ENCODE measurements around the gene MGMT. TPM values are rescaled to one million over a fixed set of nuclear protein-coding genes. Genes with fewer than 3 reads are reported as not detected.

Gene MGMT
- total RNA-seq, 4 donors from 2014 or later: 18.4 to 30.3 (median 27.9) TPM

DNA sequence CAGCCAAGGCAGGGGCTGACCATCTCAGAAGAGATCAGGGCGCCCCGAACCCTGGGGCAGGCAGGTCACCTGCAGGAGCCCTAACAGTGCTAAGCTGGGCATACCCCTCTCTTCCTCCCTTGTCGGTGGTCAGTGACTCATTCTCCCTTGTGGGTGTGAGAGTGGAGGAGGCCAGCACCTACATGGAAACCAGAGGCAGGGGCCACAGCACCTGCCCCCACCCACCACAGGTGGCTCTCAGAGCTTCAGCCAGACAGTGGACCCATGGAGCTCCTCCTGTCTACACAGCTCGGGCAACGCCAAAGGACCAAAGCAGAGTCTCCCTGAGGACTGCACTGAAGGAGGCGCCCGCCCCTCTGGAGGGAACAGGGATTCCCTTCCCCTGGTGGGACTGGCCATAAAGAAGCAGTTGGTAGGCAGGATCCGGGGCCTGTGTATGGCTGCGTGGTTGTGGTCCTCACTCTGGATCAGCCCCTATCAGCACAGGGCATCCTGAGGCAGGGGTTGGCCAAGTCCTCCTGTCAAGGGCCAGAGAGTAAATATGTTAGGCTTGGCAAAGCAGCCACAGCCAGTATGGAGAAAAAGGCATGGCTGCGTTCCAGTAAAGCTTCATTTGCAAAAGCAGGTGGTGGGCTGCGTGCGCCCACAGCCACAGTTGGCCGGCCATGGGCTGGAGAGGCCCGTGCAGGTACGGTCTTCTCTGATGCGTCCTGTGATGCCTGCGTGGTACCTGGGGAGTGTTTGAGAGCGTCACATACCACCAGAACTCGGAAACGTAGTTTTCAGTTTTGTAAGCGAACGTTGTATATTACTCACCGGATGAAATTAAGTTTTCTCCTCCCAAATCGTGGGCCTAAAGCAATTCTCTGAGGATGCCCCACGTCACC, 298.9 kb downstream of the MGMT start:
- Histone ChIP-seq H3K27me3 (no peaks in the 10 kb centered on the region), H3K4me3 (no peak overlapping the region), H3K27ac (replicated peaks in 1 of 4) (no peak overlapping the region), H3K4me1 (no peaks in the 10 kb centered on the region), H3K9me3 (no peaks in the 10 kb centered on the region), H3K36me3 (peaks cover 0 to 32% (median 12%) of the 10 kb centered on the region in 4 donors)
- no peak for TF ChIP-seq EP300 (IDR thresholded peaks at IDR 0.05)
- TF ChIP-seq, protein P1, sequence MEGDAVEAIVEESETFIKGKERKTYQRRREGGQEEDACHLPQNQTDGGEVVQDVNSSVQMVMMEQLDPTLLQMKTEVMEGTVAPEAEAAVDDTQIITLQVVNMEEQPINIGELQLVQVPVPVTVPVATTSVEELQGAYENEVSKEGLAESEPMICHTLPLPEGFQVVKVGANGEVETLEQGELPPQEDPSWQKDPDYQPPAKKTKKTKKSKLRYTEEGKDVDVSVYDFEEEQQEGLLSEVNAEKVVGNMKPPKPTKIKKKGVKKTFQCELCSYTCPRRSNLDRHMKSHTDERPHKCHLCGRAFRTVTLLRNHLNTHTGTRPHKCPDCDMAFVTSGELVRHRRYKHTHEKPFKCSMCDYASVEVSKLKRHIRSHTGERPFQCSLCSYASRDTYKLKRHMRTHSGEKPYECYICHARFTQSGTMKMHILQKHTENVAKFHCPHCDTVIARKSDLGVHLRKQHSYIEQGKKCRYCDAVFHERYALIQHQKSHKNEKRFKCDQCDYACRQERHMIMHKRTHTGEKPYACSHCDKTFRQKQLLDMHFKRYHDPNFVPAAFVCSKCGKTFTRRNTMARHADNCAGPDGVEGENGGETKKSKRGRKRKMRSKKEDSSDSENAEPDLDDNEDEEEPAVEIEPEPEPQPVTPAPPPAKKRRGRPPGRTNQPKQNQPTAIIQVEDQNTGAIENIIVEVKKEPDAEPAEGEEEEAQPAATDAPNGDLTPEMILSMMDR (IDR thresholded peaks at IDR 0.05): no peak
- TF ChIP-seq POLR2A (IDR thresholded peaks at IDR 0.05; ENCODE audit: low read depth): no peak
- TF ChIP-seq POLR2AphosphoS5 (IDR thresholded peaks at IDR 0.05): no peak
- intact Hi-C loops (cut with DNase I): no loop called here
- WGBS: 96% methylated on average over 24 of the region's 25 CpGs
- peak; percentile 66 for DNase-seq (ENCODE audit: extremely low spot score)

DNA sequence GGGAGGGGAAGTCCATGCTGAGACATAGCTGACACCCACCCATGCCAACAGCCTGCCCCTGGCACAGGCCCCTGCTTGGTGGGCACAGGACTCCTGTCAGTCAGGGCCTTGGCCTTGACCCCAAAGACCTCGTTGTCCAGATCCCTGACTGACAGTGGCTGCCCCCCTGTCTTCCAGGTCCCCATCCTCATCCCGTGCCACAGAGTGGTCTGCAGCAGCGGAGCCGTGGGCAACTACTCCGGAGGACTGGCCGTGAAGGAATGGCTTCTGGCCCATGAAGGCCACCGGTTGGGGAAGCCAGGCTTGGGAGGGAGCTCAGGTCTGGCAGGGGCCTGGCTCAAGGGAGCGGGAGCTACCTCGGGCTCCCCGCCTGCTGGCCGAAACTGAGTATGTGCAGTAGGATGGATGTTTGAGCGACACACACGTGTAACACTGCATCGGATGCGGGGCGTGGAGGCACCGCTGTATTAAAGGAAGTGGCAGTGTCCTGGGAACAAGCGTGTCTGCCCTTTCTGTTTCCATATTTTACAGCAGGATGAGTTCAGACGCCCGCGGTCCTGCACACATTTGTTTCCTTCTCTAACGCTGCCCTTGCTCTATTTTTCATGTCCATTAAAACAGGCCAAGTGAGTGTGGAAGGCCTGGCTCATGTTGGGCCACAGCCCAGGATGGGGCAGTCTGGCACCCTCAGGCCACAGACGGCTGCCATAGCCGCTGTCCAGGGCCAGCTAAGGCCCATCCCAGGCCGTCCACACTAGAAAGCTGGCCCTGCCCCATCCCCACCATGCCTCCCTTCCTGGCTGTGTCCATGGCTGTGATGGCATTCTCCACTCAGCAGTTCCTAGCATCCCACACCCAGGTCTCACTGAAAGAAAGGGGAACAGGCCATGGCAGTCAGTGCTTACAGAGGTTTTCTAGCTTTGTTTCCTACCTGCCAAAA, 299.8 kb downstream of the MGMT start:
- Histone ChIP-seq H3K4me3 (no peak overlapping the region), H3K4me1 (no peaks in the 10 kb centered on the region), H3K27ac (replicated peaks in 1 of 4) (no peak overlapping the region), H3K27me3 (no peaks in the 10 kb centered on the region), H3K9me3 (no peaks in the 10 kb centered on the region), H3K36me3 (peaks cover 0 to 26% (median 12%) of the 10 kb centered on the region in 4 donors)
- DNase-seq (ENCODE audit: extremely low spot score): peak; percentile 50
- intact Hi-C loops (cut with DNase I): no loop called here
- TF ChIP-seq POLR2A (IDR thresholded peaks at IDR 0.05; ENCODE audit: low read depth): no peak
- WGBS: 95% methylated on average over 23 of the region's 25 CpGs

DNA sequence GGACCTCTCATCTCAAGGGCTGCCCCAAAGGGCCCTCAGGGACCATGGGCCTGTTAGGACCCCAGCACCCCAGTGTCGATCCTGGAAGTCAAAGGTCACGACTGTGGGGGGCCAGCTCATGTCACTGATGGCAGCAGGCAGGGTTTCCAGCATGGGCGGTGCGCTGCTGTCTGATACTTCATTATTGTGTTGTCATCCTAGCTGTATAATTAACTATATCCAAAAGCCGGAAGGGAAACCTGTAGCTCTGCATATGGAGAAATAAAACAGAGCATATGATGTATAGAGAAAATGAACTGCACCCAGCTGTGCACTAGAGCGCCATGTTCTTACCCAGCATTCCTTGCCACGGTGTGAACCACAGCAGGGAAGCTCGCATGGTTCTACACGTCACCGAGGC, 300.7 kb downstream of the MGMT start:
- TF ChIP-seq, protein P1 (IDR thresholded peaks at IDR 0.05): no peak
- TF ChIP-seq EP300 (IDR thresholded peaks at IDR 0.05) (no peak), POLR2AphosphoS5 (IDR thresholded peaks at IDR 0.05) (no peak), POLR2A (IDR thresholded peaks at IDR 0.05; ENCODE audit: low read depth) (no peak)
- DNase-seq (ENCODE audit: extremely low spot score): peak; percentile 62
- H3K4me3 ChIP-seq: no peak overlapping the region
- no peak overlapping the region for H3K27ac ChIP-seq (replicated peaks in 1 of 4)
- peaks cover 0 to 32% (median 12%) of the 10 kb centered on the region in 4 donors for H3K36me3 ChIP-seq
- no peaks in the 10 kb centered on the region for H3K9me3 ChIP-seq
- intact Hi-C loops (cut with DNase I): no loop called here
- H3K27me3 ChIP-seq: no peaks in the 10 kb centered on the region
- H3K4me1 ChIP-seq: no peaks in the 10 kb centered on the region
- WGBS: 91% methylated on average over 10 of the region's 10 CpGs

DNA sequence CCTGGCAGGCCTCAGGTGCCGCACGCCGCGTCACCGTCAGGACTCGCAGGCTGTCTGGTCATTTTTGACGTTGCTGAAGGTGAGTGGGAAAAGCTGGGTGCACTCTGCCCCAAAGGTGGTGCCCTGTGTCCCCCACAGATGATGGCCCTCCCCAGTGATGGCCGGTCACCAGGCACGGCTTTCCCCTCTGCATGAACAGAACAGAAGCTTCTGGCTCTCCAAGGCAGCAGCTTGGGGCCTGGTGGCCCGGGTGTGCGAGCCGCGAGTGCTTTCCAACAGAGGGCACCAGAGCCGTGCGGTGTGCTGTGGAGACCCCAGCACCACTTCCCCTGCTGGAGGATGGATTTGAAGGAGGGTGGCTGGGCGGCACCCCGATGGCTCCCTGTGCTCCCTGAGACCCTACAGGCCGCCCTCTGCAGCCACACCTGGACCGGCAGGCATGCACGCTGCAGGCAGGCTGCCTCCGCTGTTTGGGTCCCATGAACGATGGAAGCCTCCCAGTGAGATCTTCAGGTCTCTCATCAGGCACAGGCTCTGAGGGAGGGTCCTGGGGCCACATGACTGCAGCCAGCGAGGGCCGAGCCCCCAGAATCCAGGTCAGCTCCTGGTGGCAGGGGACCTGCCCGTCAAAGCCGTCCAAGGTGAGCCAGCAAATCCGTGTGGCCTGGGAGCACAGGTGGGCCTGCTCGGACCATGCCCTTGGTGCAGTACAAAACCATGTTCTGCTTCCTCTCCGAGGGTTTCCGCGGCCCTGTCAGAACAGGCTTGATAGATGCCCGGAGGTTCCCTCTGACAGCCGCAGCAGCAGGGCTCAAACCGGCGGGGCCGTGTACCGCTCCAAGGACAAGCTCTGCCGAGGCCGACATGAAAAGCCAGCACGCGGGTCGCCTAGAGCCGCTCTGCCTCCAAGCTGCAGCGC, 301.7 kb downstream of the MGMT start:
- peaks cover 0 to 32% (median 12%) of the 10 kb centered on the region in 4 donors for H3K36me3 ChIP-seq
- intact Hi-C loops (cut with DNase I): no loop called here
- H3K4me3 ChIP-seq: no peak overlapping the region
- 89% methylated on average over 33 of the region's 44 CpGs for WGBS
- H3K27me3 ChIP-seq: no peaks in the 10 kb centered on the region
- no peak overlapping the region for H3K27ac ChIP-seq (replicated peaks in 1 of 4)
- DNase-seq (ENCODE audit: extremely low spot score): peak; percentile 87
- no peaks in the 10 kb centered on the region for H3K9me3 ChIP-seq
- TF ChIP-seq EP300 (IDR thresholded peaks at IDR 0.05) (no peak), POLR2AphosphoS5 (IDR thresholded peaks at IDR 0.05) (no peak)
- H3K4me1 ChIP-seq: no peaks in the 10 kb centered on the region

DNA sequence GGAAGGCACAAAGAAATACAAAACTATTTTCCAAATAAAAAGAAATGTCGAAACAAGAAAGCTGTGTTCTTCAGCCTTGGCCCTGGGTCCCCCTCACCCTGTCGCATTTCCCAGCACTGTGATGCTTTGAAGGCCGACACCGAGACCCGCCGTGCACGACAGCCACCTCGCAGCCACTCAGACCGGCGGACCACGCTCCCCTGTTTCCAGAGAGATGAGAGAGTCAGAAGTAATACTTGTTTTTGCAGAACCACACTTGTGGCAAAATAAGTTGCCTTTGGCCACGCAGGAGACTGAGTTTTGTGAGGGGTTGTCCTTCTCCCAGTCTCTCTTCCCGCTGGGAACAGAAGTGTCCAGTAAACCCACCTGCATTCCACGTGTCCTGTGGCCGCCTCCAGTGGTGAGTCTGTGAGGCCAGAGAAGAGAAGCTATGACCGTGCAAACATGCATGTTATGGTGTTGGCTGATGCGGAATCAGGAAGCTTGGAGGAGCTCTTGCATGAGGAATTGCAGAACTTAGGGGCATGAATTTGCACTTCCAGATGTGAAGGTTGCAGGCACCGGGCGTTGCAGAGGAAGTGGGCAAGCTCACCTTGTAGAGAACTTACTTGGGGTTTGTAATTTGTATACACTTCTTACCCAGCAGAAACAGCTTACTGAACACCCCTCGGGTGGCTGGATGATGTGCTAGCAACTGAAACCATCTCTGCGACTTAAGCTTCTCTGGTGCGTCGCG, 302.5 kb downstream of the MGMT start:
- H3K27ac ChIP-seq (replicated peaks in 1 of 4): no peak overlapping the region
- no peaks in the 10 kb centered on the region for H3K9me3 ChIP-seq
- H3K36me3 ChIP-seq: peaks cover 0 to 32% (median 12%) of the 10 kb centered on the region in 4 donors
- TF ChIP-seq, protein P1 (IDR thresholded peaks at IDR 0.05): no peak
- no peak for TF ChIP-seq POLR2A (IDR thresholded peaks at IDR 0.05; ENCODE audit: low read depth)
- no peak overlapping the region for H3K4me3 ChIP-seq
- no peaks in the 10 kb centered on the region for H3K4me1 ChIP-seq
- H3K27me3 ChIP-seq: no peaks in the 10 kb centered on the region
- peak; percentile 57 for DNase-seq (ENCODE audit: extremely low spot score)
- WGBS: 92% methylated on average over 20 of the region's 24 CpGs
- intact Hi-C loops (cut with DNase I): no loop called here
